GM20431 (cell line): ENCODE measurements around the gene NXF1.
"Not testable (repeated sequence)": the region's sequence is repeated elsewhere in the genome, so short reads cannot be mapped to it uniquely, and the experiment has no call there.

Source experiments
- in situ Hi-C: fragments of 300-500 bp; cut with MseI, MboI; formaldehyde crosslinking; loops from one replicate; pipeline ENCODE4 v1.15.0; 2020; ENCODE audit warnings: low sequenced_read_pairs; ENCODE audit not compliant: unreplicated experiment

Gene NXF1

GRCh38 chr11:62789576-62789975 is 15.7 kb downstream of the NXF1 start:
- in situ Hi-C loops: loop anchor here (10.0 kb wide), 1 partner anchor 75 kb away; no protein-coding TSS in a partner anchor

DNA sequence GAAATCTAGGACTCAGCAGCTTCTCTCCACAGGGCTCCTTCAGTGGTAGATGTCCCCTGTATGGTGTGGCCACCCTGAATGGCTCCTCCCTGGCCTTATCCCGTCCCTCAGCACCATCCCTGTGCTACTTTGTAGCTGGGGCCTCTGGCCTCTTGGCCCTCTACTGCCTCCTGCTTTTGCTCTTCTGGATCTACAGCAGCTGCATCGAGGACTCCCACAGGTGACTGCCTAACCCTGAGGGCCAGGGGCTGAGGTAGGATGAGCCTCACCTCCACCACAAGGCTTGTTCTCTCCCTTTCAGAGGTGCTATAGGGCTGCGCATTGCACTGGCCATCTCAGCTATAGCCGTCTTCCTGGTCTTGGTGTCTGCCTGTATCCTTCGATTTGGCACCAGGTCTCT is 16.2 kb downstream of the NXF1 start:
- in situ Hi-C loops: loop anchor here (10.0 kb wide), 1 partner anchor 76 kb away; no protein-coding TSS in a partner anchor

- in situ Hi-C loops: loop anchor here (10.0 kb wide), 1 partner anchor 78 kb away; no protein-coding TSS in a partner anchor
Measured at GRCh38 chr11:62787005-62787759, 18.1 kb downstream of the NXF1 start, which contains the start of gene TMEM179B. TSS of gene TMEM179B (plus strand) at chr11:62787402. CDS start at chr11:62787432, 30 bp downstream.

DNA sequence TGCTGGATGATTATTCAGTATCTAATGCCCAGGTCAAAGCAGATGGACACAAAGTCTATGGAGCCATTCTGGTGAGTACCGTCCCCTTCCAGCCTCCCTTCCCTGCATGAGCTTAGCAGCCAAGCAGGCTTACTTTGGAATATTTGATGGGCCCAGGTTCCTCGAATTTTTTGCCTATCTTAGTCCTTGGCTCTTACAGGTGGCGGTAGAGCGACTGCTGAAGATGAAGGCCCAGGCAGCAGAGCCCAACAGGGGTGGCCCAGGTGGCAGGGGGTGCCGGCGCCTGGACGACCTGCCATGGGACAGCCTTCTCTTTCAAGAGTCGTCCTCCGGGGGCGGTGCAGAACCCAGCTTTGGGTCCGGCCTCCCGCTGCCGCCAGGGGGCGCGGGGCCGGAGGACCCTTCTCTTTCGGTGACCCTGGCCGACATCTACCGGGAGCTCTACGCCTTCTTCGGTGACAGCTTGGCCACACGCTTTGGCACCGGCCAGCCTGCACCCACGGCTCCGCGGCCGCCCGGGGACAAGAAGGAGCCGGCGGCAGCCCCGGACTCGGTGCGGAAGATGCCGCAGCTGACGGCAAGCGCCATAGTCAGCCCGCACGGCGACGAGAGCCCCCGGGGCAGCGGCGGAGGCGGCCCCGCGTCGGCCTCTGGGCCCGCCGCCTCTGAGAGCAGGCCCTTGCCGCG is 18.8 kb downstream of the NXF1 start:
- in situ Hi-C loops: loop anchor here (10.0 kb wide), 1 partner anchor 78 kb away; no protein-coding TSS in a partner anchor

DNA sequence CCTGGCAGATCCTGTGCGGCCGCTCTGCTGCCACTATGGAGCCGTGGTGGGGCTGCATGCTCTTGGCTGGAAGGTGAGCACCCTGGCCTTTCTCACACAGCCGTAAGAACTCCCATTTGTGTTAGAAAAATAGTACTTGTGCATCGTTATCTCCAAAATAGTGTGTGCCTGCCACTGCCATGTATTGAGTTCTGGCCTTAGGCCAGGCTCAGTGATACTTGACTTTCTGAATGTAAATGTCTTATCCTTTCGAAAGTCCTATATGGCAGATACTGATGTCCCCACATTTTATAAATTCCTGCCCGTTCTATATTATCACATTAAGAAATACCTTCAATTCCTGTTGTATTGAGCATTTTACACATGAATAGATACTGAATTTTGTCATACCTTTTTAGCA is 22.5 kb downstream of the NXF1 start:
- in situ Hi-C loops: loop anchor here (10.0 kb wide), 1 partner anchor 82 kb away; no protein-coding TSS in a partner anchor

DNA sequence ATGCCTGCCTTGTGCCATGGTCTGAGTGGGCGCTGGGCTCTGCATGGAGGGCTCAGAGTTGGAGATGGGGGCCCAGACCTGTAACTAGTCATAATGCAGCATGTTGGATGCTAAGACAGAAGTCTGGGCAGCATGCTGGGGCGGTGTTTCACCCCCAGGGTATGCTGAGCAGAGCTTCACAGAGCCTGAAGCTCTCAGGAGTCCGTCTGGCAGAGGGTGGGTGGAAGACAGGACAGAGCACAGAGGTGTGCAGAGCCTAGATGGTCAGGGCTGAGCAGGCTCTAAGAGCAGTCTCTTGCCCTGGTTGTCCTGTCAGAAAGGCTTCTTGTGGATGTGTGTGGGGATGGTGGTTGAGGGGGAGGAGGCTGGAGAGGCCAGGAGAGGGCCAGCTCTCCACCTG is 26.8 kb downstream of the NXF1 start:
- in situ Hi-C loops: no loop called here

DNA sequence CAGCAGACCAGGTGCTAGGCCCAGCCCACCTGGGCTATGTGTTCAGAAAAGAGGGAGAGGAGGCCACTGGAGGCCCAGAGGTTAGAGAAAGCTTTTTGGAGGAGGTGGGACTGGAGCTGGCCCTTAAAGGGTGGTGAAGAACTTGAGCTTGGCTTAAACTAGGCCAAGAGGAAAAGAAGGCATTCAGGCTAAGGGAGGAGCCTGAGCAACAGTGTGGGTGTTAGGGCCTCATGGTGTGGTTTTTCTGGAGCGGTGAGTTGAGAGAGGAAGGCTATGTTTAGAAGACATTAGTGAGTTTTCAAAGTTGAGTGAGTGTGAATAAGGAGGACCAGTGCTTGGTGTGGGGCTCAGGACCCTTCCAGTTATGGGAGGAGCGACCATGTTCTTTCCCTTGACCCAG is 27.9 kb downstream of the NXF1 start:
- in situ Hi-C loops: no loop called here

DNA sequence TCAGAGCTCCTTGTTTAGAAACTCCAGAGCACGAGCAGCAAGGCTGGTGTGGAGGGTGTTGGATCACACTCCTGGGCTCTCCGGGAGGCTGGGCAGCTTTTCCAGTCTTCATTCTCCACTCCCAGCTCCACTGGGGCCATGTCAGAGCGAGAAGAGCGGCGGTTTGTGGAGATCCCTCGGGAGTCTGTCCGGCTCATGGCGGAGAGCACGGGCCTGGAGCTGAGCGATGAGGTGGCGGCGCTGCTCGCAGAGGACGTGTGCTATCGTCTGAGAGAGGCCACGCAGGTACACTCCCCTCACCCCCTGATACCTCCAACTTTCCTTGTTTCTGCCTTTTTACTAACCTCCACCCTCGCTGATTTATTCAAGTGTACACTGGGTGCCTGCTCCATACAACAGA is 29.6 kb downstream of the NXF1 start:
- in situ Hi-C loops: no loop called here

DNA sequence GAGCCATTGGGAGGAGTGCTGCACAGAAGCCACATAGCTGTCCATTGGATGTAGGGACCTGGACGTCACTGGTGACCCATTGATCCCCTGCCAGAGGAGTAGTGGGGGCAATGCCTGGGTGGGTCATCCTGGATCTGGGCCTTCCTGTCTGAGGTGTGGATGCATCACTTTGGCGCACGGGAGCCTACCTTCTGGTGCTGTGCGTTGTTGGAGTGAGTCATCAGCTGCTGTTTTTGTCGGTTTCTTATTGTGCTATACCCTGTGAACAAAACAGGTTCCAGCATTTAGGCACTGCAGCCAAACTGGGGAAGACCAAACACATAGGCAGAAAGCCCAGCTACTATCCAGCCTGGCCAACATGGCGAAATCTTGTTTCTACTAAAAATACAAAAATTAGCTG is 30.8 kb downstream of the NXF1 start:
- in situ Hi-C loops: no loop called here

DNA sequence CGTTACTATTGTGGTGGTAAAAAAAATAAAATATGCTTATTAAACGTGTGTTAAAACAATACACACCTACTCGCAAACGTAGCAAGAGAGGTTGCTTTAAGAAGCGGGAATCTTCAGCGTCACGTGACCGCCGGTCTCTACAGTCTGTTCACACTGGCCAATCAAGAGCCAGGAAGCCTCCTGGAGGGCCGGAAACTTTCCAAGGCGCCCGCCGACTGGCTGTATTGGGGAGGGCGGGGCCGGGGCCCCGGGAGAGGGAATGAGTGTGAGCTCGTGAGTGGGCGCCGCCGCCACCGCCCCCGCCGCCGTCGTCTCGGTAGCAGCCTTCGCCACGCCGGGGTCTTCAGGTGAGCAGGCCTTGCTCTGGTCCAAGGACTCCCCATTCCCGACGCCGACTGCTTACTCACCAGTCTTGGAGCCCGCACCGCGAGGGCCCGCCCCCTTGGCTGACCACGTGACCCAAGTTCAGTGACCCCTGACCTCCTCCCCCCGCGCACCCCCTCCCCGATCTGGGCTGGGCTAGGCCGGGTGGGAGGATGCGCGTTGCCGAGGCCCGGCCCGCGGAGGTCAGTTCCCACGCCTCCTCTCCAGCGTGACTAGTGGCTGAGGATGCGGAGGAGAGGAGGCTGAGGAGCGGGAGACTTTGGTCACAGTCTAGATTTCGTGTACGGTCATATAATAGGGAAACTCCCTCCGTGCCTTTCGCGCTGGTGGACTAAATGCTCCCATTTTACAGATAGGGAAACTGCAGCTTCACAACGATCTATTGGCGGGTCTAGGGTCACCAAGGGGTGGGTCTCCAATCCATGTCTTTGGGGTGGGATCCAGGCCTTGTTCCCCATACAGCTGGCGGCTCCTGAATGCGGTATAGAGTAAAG is 33.9 kb downstream of the NXF1 start, which contains the start of gene TAF6L:
Gene TAF6L (plus strand): TSS at position 253 of the 878 bp plus-strand sequence. CDS start 4,388 bp downstream, outside the sequence.
- in situ Hi-C loops: no loop called here

DNA sequence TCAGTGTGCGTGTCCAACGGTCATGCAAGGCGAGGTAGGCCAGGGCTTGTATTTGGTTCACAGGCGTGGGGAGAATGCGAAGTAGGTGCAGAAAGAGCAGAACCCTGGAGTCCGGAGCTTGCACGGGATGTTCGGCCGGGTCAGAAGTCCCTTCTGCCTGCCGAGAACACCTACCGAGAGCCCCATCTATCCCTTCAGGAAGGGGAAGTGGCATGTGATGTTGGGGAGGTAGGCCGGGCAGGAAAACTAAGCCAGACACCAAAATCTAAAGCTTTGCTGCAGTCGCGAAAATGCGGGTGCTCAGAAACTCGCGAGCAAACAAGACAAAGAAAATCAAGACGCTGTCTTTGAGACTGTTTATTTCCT is 34.5 kb downstream of the NXF1 start:
- in situ Hi-C loops: no loop called here

GRCh38 chr11:62760867-62761227 is 44.4 kb downstream of the NXF1 start:
- in situ Hi-C loops: not testable (repeated sequence)

DNA sequence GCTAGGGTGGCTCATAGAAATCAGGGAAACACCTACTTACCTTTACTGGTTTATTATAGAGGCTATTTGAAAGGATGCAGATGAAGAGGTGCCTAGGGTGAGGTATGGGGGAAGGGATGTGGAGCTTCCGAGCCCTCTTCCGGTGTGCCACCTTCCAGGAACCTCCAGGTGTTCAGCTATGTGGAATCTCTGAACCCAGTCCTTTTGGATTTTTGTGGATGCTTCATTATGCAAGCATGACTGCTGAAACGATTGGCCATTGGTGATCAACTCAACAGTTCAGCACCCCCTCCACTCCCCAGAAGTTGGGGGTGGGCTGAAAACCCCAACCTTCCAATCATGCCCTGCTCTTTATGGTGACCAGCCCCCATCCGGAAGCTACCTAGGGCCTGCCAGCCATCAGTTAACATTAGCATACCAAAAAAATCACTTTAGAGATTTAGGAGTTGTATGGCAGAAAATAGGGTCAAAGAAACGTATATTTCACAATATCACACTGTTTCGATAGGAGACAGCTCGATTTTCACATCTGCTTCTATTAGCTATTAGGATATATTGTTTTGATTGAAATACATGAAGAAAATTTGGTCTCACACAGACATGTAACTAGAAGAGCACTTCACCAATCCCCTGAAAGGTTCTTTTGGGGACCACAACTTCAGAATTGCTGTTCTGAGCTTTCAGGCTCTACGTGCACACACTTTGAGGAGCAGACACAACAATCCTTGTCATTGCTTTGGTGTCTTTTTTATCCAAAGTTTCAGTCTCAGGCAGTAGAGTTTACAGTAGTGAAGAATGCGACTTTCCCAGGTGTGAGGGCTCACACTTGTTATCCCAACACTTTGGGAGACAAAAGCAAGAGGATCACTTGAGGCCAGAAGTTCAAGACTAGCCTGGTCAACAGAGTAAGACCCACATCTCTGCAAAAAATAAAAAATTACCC is 47.1 kb downstream of the NXF1 start:
- in situ Hi-C loops: no loop called here

GRCh38 chr11:62755086-62755615 is 50.1 kb downstream of the NXF1 start:
- in situ Hi-C loops: no loop called here

DNA sequence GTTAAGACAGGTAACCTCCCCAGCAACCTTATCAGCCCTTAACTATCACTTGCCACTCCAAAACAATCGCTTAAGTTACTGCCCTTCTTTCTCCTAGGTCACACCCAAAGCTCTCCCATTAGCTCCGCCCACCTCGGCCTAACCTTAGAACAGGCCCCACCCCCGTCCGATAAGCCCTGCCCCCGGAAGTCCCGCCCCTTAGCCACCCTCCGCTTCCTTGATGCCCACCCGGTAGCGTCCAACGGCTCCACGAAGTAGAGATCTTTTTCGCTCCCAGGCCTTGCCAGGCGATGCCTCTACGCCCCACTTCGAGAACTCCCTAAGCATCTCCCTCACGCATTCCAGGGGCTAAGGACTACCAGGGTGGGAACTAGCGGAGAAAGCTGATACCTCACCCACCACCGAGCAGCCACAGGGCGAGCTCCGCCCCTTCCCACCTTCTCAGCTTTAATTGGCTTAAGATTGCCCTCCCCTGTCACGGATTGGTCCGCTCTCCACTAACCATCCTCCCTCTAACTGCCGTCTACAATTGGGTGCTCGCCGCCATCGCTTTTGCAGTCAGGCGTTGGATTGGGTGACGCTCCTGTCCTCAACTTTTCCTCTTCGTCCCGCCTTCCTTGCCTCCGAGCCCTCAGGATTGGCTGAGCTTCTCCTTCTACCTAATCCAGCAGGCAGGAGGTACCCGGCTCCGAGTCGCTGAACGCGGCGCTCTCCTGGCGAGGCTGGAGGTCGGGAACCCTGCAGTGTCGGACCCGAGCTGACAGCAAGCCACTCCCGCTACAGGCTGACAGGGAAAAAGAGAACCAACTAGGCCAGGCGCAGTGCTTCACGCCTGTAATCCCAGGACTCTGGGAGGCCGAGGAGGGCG is 51.3 kb downstream of the NXF1 start, which contains the start of gene ZBTB3:
Gene ZBTB3 (minus strand): TSS at position 425 of the 868 bp plus-strand sequence. CDS start 496 bp downstream, outside the sequence.
- in situ Hi-C loops: no loop called here

DNA sequence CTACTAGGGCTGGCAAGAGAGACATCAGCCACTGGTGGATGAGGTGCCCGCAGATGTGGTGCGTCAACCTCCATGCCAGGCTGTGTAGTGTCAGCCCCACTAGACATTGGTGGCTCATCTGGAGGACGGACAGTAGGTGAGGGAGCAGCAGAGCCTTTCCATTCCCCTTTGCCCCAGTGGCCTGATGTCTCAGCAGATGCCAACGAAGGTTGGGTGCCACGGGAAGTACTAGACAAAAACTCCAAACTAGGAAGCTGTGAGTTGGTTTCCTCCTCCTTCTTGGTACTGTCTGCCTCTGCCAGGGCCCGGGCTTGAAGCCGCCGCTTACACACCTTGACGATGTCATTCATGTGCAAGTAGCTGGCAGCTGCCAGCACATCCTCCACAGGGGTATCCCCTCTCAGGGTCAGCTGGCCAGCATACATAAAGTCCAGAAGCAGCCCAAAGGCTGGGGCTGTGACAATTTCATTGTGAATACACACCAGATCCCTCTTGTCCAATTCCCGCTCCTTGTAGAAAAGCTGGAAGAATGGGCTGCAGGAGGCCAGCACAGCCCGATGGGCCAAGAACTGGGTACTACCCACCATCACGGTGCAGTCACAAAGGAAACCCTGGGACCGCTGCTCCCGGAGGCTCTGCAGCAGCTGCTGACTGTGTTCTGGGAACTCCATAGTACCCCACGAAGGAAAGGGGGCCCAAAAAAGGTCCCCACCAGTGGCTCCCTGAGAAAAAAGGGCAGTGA is 52.1 kb downstream of the NXF1 start:
- in situ Hi-C loops: no loop called here

DNA sequence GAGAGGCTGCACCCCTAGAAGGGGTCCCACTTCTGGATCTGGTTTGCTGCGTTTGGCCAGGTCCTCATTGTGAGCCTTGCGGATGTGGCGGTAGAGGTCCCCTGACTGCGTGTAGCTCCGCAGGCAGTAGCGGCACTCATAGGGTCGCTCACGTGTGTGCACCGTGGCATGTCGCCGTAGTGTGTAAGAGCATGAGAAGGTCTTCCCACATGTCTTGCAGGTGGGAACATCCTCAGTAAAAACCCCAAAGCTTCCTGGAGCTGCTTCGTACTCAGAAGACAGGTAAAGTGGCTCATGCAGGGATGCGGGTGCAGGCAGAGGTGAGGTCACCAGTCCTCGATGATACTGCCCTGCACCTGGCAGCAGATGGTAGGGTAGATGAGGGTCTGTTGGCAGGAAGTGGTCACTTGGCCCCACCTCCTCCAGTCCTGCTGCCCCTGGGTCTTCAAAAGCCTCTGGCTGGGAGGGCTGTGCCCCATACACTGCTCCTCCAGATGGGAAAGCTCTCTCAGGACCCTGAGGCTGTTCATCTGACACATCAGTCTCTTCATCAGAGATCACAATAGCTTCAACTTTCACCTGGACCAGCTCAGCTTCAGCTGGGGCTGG is 53.0 kb downstream of the NXF1 start:
- in situ Hi-C loops: no loop called here
